Neuronal stem cell (in vitro differentiated cells): ENCODE data around the gene SWAP70.

ENCODE experiments used
- DNase-seq: peaks from one replicate; pipeline ENCODE4 v3.0.0-alpha.2; 2013; ENCODE audit warnings: low spot score
- H2AFZ ChIP-seq: one replicate; pipeline ENCODE4 v1.6.1; 2013; ENCODE audit warnings: mild to moderate bottlenecking, low read length, inconsistent platforms
- H2AK5ac ChIP-seq: 2 replicates; pipeline ENCODE4 v1.6.1; 2013; ENCODE audit warnings: low read depth, mild to moderate bottlenecking, inconsistent platforms, low read length, moderate library complexity, mixed read lengths
- H2BK120ac ChIP-seq: 2 replicates; pipeline ENCODE4 v1.6.1; 2013; ENCODE audit warnings: low read depth, mild to moderate bottlenecking, inconsistent platforms, low read length, moderate library complexity, mixed read lengths
- H2BK12ac ChIP-seq: one replicate; pipeline ENCODE4 v1.6.1; 2013; ENCODE audit warnings: low read length, inconsistent platforms
- H2BK15ac ChIP-seq: 2 replicates; pipeline ENCODE4 v1.6.1; 2013; ENCODE audit warnings: mild to moderate bottlenecking, low read length, inconsistent platforms, mixed read lengths
- H2BK5ac ChIP-seq: one replicate; pipeline ENCODE4 v1.6.1; 2013; ENCODE audit warnings: inconsistent platforms, mild to moderate bottlenecking, low read length, moderate library complexity
- H3K14ac ChIP-seq: one replicate; pipeline ENCODE4 v1.6.1; 2013; ENCODE audit warnings: low read length, inconsistent platforms
- H3K18ac ChIP-seq: 2 replicates; pipeline ENCODE4 v1.6.1; 2013; ENCODE audit warnings: low read length, inconsistent platforms
- H3K23ac ChIP-seq: 2 replicates; pipeline ENCODE4 v1.6.1; 2013; ENCODE audit warnings: low read depth, mild to moderate bottlenecking, mixed read lengths, low read length, inconsistent platforms; ENCODE audit not compliant: poor library complexity
- H3K27ac ChIP-seq: replicated peaks from 3 replicates; pipeline ENCODE4 v1.5.1; 2013; ENCODE audit warnings: low read length, inconsistent platforms
- H3K27me3 ChIP-seq, 3 experiments: 2 replicates each; pipeline ENCODE4 v1.6.1; 2013; ENCODE audit warnings: low read length in 3 of 3, mild to moderate bottlenecking in 2 of 3, inconsistent platforms in 1 of 3, low read depth in 1 of 3, mixed read lengths in 1 of 3, moderate library complexity in 1 of 3; ENCODE audit not compliant: control insufficient read depth in 3 of 3, insufficient read depth in 3 of 3
- H3K36me3 ChIP-seq, 2 donors: replicated peaks in 1 of 2; 2 replicates each; pipeline ENCODE4 v1.6.1; 2013; ENCODE audit warnings: low read length in 2 of 2; ENCODE audit not compliant: control insufficient read depth in 2 of 2, insufficient read depth in 2 of 2
- H3K4ac ChIP-seq: 2 replicates; pipeline ENCODE4 v1.6.1; 2013; ENCODE audit warnings: inconsistent platforms, mild to moderate bottlenecking, low read length, moderate library complexity
- H3K4me1 ChIP-seq, 2 donors: 1 replicate in 1 of 2; 2 replicates in 1 of 2; pipeline ENCODE4 v1.6.1; 2013; ENCODE audit warnings: low read length in 2 of 2, low read depth in 1 of 2; ENCODE audit not compliant: control insufficient read depth in 2 of 2, insufficient read depth in 1 of 2
- H3K4me2 ChIP-seq: one replicate; pipeline ENCODE4 v1.6.1; 2013; ENCODE audit warnings: mild to moderate bottlenecking, low read length, inconsistent platforms; ENCODE audit not compliant: insufficient read depth, poor library complexity, severe bottlenecking
- H3K4me3 ChIP-seq, 2 donors: 2 replicates each; pipeline ENCODE4 v1.5.1; 2013; ENCODE audit warnings: low read length in 2 of 2, mild to moderate bottlenecking in 2 of 2, inconsistent platforms in 1 of 2, moderate library complexity in 1 of 2
- H3K79me1 ChIP-seq: one replicate; pipeline ENCODE4 v1.6.1; 2013; ENCODE audit warnings: low read depth, mild to moderate bottlenecking, inconsistent platforms, low read length, moderate library complexity
- H3K9ac ChIP-seq: one replicate; pipeline ENCODE4 v1.6.1; 2013; ENCODE audit warnings: mild to moderate bottlenecking, low read depth, low read length, inconsistent platforms; ENCODE audit not compliant: poor library complexity
- H3K9me3 ChIP-seq, 2 donors: replicated peaks in 1 of 2; 2 replicates each; pipeline versions ENCODE3 to v1.6.1; 2013; ENCODE audit warnings: low read length in 2 of 2, mild to moderate bottlenecking in 2 of 2, inconsistent platforms in 1 of 2, low read depth in 1 of 2, mixed read lengths in 1 of 2, moderate library complexity in 1 of 2; ENCODE audit not compliant: control insufficient read depth in 2 of 2, insufficient read depth in 1 of 2
- H4K8ac ChIP-seq: one replicate; pipeline ENCODE4 v1.6.1; 2013; ENCODE audit warnings: low read depth, mild to moderate bottlenecking, inconsistent platforms, low read length, moderate library complexity
- H4K91ac ChIP-seq: one replicate; pipeline ENCODE4 v1.6.1; 2013; ENCODE audit warnings: low read length, low read depth, mild to moderate bottlenecking, inconsistent platforms; ENCODE audit not compliant: poor library complexity
- WGBS, 2 donors: extraction: QIAGEN DNeasy Blood & Tissue Kit; methylation state at CpG; one replicate each; pipeline ENCODE4 v1.1.7; 2013; ENCODE audit warnings: missing lambda C conversion rate in 2 of 2, mixed read lengths in 1 of 2; ENCODE audit not compliant: insufficient read length in 2 of 2, insufficient replicate concordance in 1 of 2; ENCODE audit errors: extremely low coverage in 2 of 2; 5-methylcytosine and 5-hydroxymethylcytosine counted together

Gene SWAP70

DNA sequence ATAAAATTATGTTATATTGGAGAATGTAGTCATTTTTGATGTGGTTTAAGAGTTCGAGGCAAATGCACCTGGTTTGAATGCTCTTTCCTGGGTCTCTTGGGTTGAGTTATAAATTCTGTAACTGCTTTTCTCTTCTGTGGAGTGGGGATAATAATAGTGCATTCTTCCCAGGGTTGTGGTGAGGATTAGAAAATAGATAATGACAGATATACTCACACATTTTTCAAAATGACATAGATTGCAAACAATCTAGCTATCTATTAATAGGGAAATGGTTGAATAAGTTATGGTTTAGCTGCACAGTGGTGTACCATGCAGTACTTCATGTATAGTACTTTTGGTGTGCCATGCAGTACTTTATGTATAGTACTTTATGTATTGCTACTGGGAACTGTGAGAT lies 67.4 kb downstream of the SWAP70 start:
- no peak overlapping the region for H4K8ac ChIP-seq
- no peak overlapping the region for H2BK120ac ChIP-seq
- no peak overlapping the region for H2AFZ ChIP-seq
- H3K4me2 ChIP-seq = no peak overlapping the region
- H2BK15ac ChIP-seq = no peak overlapping the region
- no peak overlapping the region for H3K9ac ChIP-seq
- H3K4me3 ChIP-seq = no peak overlapping the region
- no peak overlapping the region for H4K91ac ChIP-seq
- H3K18ac ChIP-seq = no peak overlapping the region
- H3K23ac ChIP-seq = no peak overlapping the region
- peaks cover 13 to 26% of the 10 kb centered on the region in 2 donors for H3K36me3 ChIP-seq
- H3K9me3 ChIP-seq = peaks cover 2 to 15% of the 10 kb centered on the region in 2 donors
- no peaks in the 10 kb centered on the region for H3K27me3 ChIP-seq
- H2BK12ac ChIP-seq = no peak overlapping the region
- no peak overlapping the region for H2AK5ac ChIP-seq
- no peak overlapping the region for H3K14ac ChIP-seq
- H3K79me1 ChIP-seq = no peaks in the 10 kb centered on the region
- no peak overlapping the region for H3K4ac ChIP-seq
- H3K27ac ChIP-seq = no peak overlapping the region
- WGBS, 2 donors = 100% methylated on average over 1 of the region's 1 CpG; no CpG with 5 or more reads in 1 of the 2 donors
- no peak overlapping the region for H2BK5ac ChIP-seq
- H3K4me1 ChIP-seq = peaks cover 0 to 2% of the 10 kb centered on the region in 2 donors
- DNase-seq = no peak

DNA sequence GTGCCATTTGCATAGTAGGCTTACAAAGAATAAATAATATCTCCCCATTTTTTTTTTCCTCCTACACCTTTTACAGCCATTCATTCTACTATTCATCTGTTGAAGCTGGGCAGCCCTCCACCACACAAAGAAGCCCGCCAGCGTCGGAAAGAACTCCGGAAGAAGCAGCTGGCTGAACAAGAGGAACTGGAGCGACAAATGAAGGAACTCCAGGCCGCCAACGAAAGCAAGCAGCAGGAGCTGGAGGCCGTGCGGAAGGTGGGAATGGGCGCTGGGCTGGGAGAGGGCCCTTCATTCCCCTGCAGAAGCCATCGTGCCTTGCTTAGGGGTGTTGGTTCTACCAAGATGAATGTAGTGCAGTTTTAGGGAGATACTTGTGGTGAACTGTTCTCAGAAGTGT lies 68.6 kb downstream of the SWAP70 start:
- H4K8ac ChIP-seq = no peak overlapping the region
- H3K27ac ChIP-seq = peak overlapping the region; percentile 72
- H3K36me3 ChIP-seq = peaks cover 18 to 37% of the 10 kb centered on the region in 2 donors
- peak overlapping the region; percentile 28 for H2AFZ ChIP-seq
- no peak overlapping the region for H3K23ac ChIP-seq
- H2BK12ac ChIP-seq = no peak overlapping the region
- H3K4me2 ChIP-seq = no peak overlapping the region
- DNase-seq = no peak
- peak overlapping the region; percentile 39 for H3K18ac ChIP-seq
- H3K27me3 ChIP-seq = no peaks in the 10 kb centered on the region
- no peak overlapping the region for H3K4ac ChIP-seq
- H4K91ac ChIP-seq = no peak overlapping the region
- no peak overlapping the region for H3K9ac ChIP-seq
- H2BK120ac ChIP-seq = no peak overlapping the region
- H3K4me1 ChIP-seq = peaks cover 0 to 2% of the 10 kb centered on the region in 2 donors
- no peak overlapping the region for H3K14ac ChIP-seq
- no peak overlapping the region for H3K4me3 ChIP-seq
- H3K79me1 ChIP-seq = no peaks in the 10 kb centered on the region
- peaks cover 6 to 24% of the 10 kb centered on the region in 2 donors for H3K9me3 ChIP-seq
- H2AK5ac ChIP-seq = no peak overlapping the region
- WGBS, 2 donors = no CpG with 5 or more reads among the region's 11 CpGs
- no peak overlapping the region for H2BK5ac ChIP-seq
- H2BK15ac ChIP-seq = no peak overlapping the region

DNA sequence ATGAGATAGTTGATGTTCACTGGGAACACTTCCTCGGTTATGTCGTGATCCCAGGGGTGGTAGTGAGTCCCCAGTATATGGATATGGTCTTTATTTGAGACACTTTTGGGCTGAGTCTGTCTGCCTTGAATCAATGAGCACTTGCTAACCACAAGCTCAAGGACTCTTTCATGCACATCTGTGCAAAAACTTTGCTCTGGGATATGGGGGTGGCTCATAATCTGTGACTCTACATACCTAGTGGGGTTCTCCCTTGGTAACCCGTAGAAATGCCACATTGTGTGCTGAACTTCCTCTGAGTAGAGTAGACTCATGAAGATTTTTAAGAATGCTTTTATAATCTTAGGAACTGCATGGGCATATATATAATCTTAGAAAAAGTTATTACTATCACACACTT lies 69.3 kb downstream of the SWAP70 start:
- Histone ChIP-seq H3K36me3 (peaks cover 19 to 36% of the 10 kb centered on the region in 2 donors), H2AK5ac (no peak overlapping the region), H2AFZ (no peak overlapping the region), H3K27ac (no peak overlapping the region), H2BK15ac (no peak overlapping the region), H3K4ac (no peak overlapping the region), H3K14ac (no peak overlapping the region), H3K9ac (no peak overlapping the region), H3K4me3 (no peak overlapping the region), H3K4me2 (no peak overlapping the region), H3K18ac (no peak overlapping the region), H2BK5ac (no peak overlapping the region), H3K4me1 (peaks cover 0 to 2% of the 10 kb centered on the region in 2 donors), H3K79me1 (no peaks in the 10 kb centered on the region), H4K8ac (no peak overlapping the region), H2BK120ac (no peak overlapping the region), H4K91ac (no peak overlapping the region), H3K23ac (no peak overlapping the region), H3K27me3 (no peaks in the 10 kb centered on the region), H3K9me3 (peaks cover 6 to 26% of the 10 kb centered on the region in 2 donors), H2BK12ac (no peak overlapping the region)
- WGBS, 2 donors = no CpG with 5 or more reads among the region's 3 CpGs
- no peak for DNase-seq

DNA sequence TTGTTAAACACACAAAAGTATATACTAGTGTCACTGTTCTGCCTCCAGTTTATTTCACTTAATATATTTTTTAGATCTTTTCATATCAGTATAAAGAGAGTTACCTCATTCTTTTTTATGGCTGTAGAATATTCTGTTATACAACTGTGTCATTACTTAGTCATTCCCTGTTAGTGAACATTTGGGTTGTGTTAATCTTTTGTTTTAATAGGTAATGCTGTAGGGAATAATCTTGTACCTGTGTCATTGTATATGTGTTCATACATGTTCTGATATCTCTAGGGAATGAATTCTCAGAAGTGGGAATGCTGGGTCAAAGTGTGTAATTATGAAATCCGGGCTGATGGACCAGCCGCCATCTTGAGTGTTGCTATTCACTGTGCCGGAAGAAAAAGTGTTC lies 71.4 kb downstream of the SWAP70 start:
- H3K36me3 ChIP-seq = peaks cover 20 to 49% of the 10 kb centered on the region in 2 donors

More for the DNA sequence above, 71.4 kb downstream of the SWAP70 start:
- peaks cover 0 to 2% of the 10 kb centered on the region in 2 donors for H3K4me1 ChIP-seq
- H3K27me3 ChIP-seq = no peaks in the 10 kb centered on the region
- H2BK120ac ChIP-seq = no peak overlapping the region
- no peaks in the 10 kb centered on the region for H3K79me1 ChIP-seq
- H3K4me2 ChIP-seq = no peak overlapping the region
- H3K23ac ChIP-seq = no peak overlapping the region
- H4K8ac ChIP-seq = no peak overlapping the region
- no peak overlapping the region for H2AFZ ChIP-seq
- H3K9me3 ChIP-seq = peaks cover 6 to 27% of the 10 kb centered on the region in 2 donors
- no peak overlapping the region for H2BK12ac ChIP-seq
- DNase-seq = no peak
- no peak overlapping the region for H3K18ac ChIP-seq
- H3K9ac ChIP-seq = no peak overlapping the region
- H3K4me3 ChIP-seq = no peak overlapping the region
- WGBS, 2 donors = no CpG with 5 or more reads among the region's 3 CpGs
- no peak overlapping the region for H2AK5ac ChIP-seq
- no peak overlapping the region for H2BK15ac ChIP-seq
- no peak overlapping the region for H4K91ac ChIP-seq
- H3K14ac ChIP-seq = no peak overlapping the region
- H2BK5ac ChIP-seq = no peak overlapping the region
- no peak overlapping the region for H3K27ac ChIP-seq
- no peak overlapping the region for H3K4ac ChIP-seq
